Kidney (tissue), 14 donors: ENCODE measurements around the gene OR2Y1. TPM values are rescaled to one million over a fixed set of nuclear protein-coding genes. Genes with fewer than 3 reads are reported as not detected.
A peak's percentile ranks its signal among the peaks of the same experiment; 100 is the strongest.

Experiments
- DNase-seq, 5 donors: peaks; one replicate each; pipeline ENCODE4 v3.0.0-alpha.2; 2013 to 2020
- FAIRE-seq: peaks from 2 replicates; lab custom pipeline; 2012; peaks lifted over from hg19 to GRCh38; lab: Jason Lieb, UNC
- H3K27ac ChIP-seq, 2 donors: one replicate each; pipeline ENCODE4 v1.7.0; 2013; ENCODE audit warnings: low read depth in 2 of 2, low read length in 2 of 2, inconsistent platforms in 1 of 2
- H3K27me3 ChIP-seq: one replicate; pipeline ENCODE4 v1.7.1; 2013; ENCODE audit warnings: low read length, inconsistent platforms; ENCODE audit not compliant: control insufficient read depth, insufficient read depth
- H3K36me3 ChIP-seq, 3 donors: one replicate each; pipeline versions ENCODE4 v1.7.0 to v1.7.1; 2013; ENCODE audit warnings: low read length in 3 of 3, control low read depth in 1 of 3, inconsistent platforms in 1 of 3; ENCODE audit not compliant: insufficient read depth in 3 of 3, control insufficient read depth in 2 of 3
- H3K4me1 ChIP-seq, 3 donors: one replicate each; pipeline versions ENCODE4 v1.7.0 to v1.7.1; 2013; ENCODE audit warnings: low read length in 3 of 3, inconsistent platforms in 1 of 3, low read depth in 1 of 3; ENCODE audit not compliant: control insufficient read depth in 2 of 3, insufficient read depth in 2 of 3
- H3K4me3 ChIP-seq, 3 donors: one replicate each; pipeline versions ENCODE4 v1.7.0 to v1.8.1; 2013; ENCODE audit warnings: low read length in 3 of 3, control low read depth in 1 of 3, inconsistent platforms in 1 of 3
- H3K9ac ChIP-seq, 3 donors: one replicate each; pipeline versions ENCODE4 v1.7.0 to v1.7.1; 2013; ENCODE audit warnings: low read length in 3 of 3, control low read depth in 1 of 3, inconsistent platforms in 1 of 3
- H3K9me3 ChIP-seq, 3 donors: one replicate each; pipeline versions ENCODE4 v1.7.0 to v1.7.1; 2013; ENCODE audit warnings: low read length in 3 of 3, control low read depth in 1 of 3, inconsistent platforms in 1 of 3; ENCODE audit not compliant: control insufficient read depth in 2 of 3, insufficient read depth in 1 of 3
- intact Hi-C: fragments of 100-400 bp; cut with DNase I; formaldehyde crosslinking; loops from one replicate; pipeline ENCODE4 v1.11.1; 2022
- polyA plus RNA-seq: library from polyadenylated mRNA; stranded (reverse); fragments of 350-450 nt; fragmentation: Illumina TruSeq; extraction: RNeasy Lipid Tissue Mini Kit (QIAGEN cat#74804); gene quantifications from one replicate; pipeline ENCODE4 v1.2.3, GENCODE V29; 2014; ENCODE audit warnings: low read depth, low replicate concordance; ENCODE audit not compliant: insufficient read depth
- total RNA-seq: library from RNA; stranded (reverse); fragmentation: NEBNext Ultra II Directional; extraction: Animal tissue kit (Norgen Biotek cat#: 25700); gene quantifications from one replicate; pipeline ENCODE4 v1.2.1, GENCODE V29; 2021
- TF ChIP-seq, protein P1 (sequence below): IDR thresholded peaks from 3 replicates; pipeline ENCODE4 v1.5.1; 2012; ENCODE audit warnings: mild to moderate bottlenecking, moderate library complexity, borderline replicate concordance; ENCODE audit not compliant: insufficient read depth; ENCODE audit errors: extremely low read depth
- donor health status: control.
- donor health status: control.
- donor health status: control.
- donor health status: control.
- donor health status: control.
- donor health status: DM: yes; HTN: yes; CAD: no.
- donor health status: Normal renal cell carcinoma (clear cell type).

OR2Y1 gene
- total and polyA plus RNA-seq, 2 donors from 2014 or later: not detected

DNA sequence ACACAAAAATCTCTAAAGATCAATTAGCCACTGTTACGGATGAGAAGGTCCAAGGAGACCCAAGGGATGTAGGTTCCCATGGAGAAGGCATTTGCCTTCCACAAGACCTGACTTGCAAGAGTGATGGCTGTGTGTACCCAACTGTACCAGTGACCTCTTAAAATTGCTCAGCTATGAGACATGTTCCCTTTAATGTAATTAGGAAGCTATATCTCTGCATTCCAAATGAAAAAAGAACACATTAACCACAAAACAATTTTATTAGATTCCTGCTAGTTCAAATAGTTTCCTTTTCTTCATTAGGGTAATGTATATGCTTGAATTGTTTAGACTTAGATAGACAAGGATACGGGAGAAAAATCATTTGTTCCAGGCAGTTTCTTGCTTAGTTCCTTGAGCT is 3.3 kb downstream of the OR2Y1 start:
- TF ChIP-seq, protein P1, sequence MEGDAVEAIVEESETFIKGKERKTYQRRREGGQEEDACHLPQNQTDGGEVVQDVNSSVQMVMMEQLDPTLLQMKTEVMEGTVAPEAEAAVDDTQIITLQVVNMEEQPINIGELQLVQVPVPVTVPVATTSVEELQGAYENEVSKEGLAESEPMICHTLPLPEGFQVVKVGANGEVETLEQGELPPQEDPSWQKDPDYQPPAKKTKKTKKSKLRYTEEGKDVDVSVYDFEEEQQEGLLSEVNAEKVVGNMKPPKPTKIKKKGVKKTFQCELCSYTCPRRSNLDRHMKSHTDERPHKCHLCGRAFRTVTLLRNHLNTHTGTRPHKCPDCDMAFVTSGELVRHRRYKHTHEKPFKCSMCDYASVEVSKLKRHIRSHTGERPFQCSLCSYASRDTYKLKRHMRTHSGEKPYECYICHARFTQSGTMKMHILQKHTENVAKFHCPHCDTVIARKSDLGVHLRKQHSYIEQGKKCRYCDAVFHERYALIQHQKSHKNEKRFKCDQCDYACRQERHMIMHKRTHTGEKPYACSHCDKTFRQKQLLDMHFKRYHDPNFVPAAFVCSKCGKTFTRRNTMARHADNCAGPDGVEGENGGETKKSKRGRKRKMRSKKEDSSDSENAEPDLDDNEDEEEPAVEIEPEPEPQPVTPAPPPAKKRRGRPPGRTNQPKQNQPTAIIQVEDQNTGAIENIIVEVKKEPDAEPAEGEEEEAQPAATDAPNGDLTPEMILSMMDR: no peak
- H3K27ac ChIP-seq: no peak overlapping the region
- H3K4me3 ChIP-seq: no peak overlapping the region
- DNase-seq: peak in 2 of 5 donors; percentile 34 to 44
- H3K27me3 ChIP-seq: no peaks in the 10 kb centered on the region
- H3K36me3 ChIP-seq: no peaks in the 10 kb centered on the region
- H3K9me3 ChIP-seq: peaks cover 0 to 2% (median 0%) of the 10 kb centered on the region in 3 donors
- H3K4me1 ChIP-seq: no peaks in the 10 kb centered on the region
- H3K9ac ChIP-seq: no peak overlapping the region
- FAIRE-seq: no peak
- intact Hi-C loops: no loop called here

DNA sequence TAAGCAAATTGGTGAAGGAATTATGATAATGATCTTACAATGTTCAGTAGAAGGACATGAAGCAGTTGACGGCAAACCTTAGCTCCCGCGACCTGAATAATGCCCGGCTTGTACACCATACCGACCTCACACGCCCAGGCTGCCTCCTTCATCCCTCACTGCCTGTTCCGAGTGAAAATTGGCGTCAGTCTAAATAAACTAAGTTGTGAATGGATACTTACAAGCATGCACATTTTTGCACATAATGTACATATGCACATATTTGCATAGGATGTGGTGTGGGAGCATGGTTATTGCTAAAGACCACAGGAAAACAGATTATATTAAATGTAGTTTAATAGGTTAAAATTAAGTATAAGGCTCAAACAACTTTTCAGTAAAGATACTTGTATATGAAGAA is 14.9 kb downstream of the OR2Y1 start:
- intact Hi-C loops: no loop called here
- no peak overlapping the region for H3K9ac ChIP-seq
- no peak overlapping the region for H3K4me3 ChIP-seq
- H3K4me1 ChIP-seq: no peaks in the 10 kb centered on the region
- no peaks in the 10 kb centered on the region for H3K9me3 ChIP-seq
- H3K27ac ChIP-seq: no peak overlapping the region
- FAIRE-seq: no peak
- DNase-seq: no peak
- TF ChIP-seq, protein P1: no peak
- H3K36me3 ChIP-seq: no peaks in the 10 kb centered on the region
- no peaks in the 10 kb centered on the region for H3K27me3 ChIP-seq

DNA sequence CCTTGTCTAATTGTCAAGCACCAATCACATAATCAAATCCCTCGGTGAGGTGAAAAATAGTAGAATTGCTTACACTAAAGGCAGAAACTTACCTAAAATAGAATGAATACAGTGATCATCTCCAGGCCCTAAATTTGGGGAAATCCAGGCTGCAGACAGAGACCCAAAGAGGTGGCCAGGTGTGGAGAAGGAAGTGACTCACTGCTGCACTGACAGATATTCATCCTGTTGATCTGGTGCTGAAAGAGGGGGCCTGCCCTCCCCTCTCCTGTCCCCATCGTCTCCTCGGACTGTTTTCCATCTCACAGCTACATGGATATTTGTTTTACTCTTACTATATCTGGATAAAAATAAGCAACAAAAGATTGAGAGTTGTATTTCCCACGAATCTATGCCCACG is 15.9 kb downstream of the OR2Y1 start:
- DNase-seq (no peak), FAIRE-seq (no peak)
- no peaks in the 10 kb centered on the region for H3K27me3 ChIP-seq
- intact Hi-C loops: no loop called here
- no peak overlapping the region for H3K9ac ChIP-seq
- H3K9me3 ChIP-seq: no peaks in the 10 kb centered on the region
- no peak overlapping the region for H3K4me3 ChIP-seq
- no peaks in the 10 kb centered on the region for H3K4me1 ChIP-seq
- no peak overlapping the region for H3K27ac ChIP-seq
- TF ChIP-seq, protein P1: no peak
- H3K36me3 ChIP-seq: no peaks in the 10 kb centered on the region

DNA sequence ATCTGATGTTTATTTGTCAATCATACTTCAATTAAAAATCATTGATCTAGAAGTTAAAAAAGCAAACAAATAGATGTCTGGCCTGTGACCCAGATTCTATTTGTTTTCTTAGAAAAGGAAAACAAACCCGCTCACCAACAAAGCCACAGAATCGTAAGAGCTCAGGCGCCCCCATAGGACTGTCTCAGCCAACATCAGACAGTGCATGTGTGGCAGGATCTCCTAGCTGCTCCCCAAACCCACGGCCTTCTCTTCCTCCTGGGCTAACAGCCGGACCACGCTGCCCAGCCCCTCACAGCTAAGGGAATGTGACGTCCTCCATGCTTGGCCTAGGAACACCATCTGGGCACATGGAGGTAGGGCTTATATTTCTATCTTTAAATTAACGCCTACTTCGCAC is 19.4 kb downstream of the OR2Y1 start:
- no peak for DNase-seq
- FAIRE-seq: no peak
- no peak overlapping the region for H3K4me3 ChIP-seq
- no peaks in the 10 kb centered on the region for H3K4me1 ChIP-seq
- H3K9ac ChIP-seq: no peak overlapping the region
- intact Hi-C loops: no loop called here
- no peaks in the 10 kb centered on the region for H3K36me3 ChIP-seq
- no peaks in the 10 kb centered on the region for H3K27me3 ChIP-seq
- H3K27ac ChIP-seq: no peak overlapping the region
- no peaks in the 10 kb centered on the region for H3K9me3 ChIP-seq
- TF ChIP-seq, protein P1: no peak
